Measurements from ENCODE around the gene NES. TPM values are rescaled to one million over a fixed set of nuclear protein-coding genes. Genes with fewer than 3 reads are reported as not detected.

Gene NES
- total and polyA plus RNA-seq, 2 experiments from 2014 or later, result 25.0 to 95.9 TPM

- no peak overlapping the region for H3K4me3 Mint-ChIP-seq
- no peak for ATAC-seq
- H3K27me3 ChIP-seq (ENCODE audit: insufficient read depth), result peaks cover 100% of the 10 kb centered on the region
Measured at GRCh38 chr1:156643778-156644092, 33.5 kb downstream of the NES start.

More at GRCh38 chr1:156643778-156644092, 33.5 kb downstream of the NES start:
- Histone ChIP-seq H3K4me3 (no peak overlapping the region), H3K9me2 (ENCODE audit: insufficient read depth) (no peaks in the 10 kb centered on the region), H3K27ac (ENCODE audit: low read depth) (no peak overlapping the region), H2AFZ (no peak overlapping the region), H3K4me2 (no peak overlapping the region), H3F3A (replicated peaks; ENCODE audit: low read depth) (peaks cover 12% of the 10 kb centered on the region; the same call in 1 of the 2 replicates), H3K36me3 (ENCODE audit: insufficient read depth) (no peaks in the 10 kb centered on the region), H4K20me1 (replicated peaks; ENCODE audit: insufficient read depth) (peaks cover 3% of the 10 kb centered on the region; the same call in 1 of the 2 replicates), H3K4me1 (ENCODE audit: insufficient read depth) (peaks cover 13% of the 10 kb centered on the region), H3K79me2 (replicated peaks; ENCODE audit: insufficient read depth) (no peaks in the 10 kb centered on the region)
- Mint-ChIP-seq H3K36me3 (ENCODE audit: low read depth) (no peaks in the 10 kb centered on the region; the same call in 2 of the 3 replicates), H3K27me3 (ENCODE audit: insufficient read depth, low read depth, poor library complexity) (peaks cover 65% of the 10 kb centered on the region), H3K27ac (no peak overlapping the region), H3K4me1 (peaks cover 34% of the 10 kb centered on the region), H3K9me3 (no peaks in the 10 kb centered on the region)
- TF ChIP-seq CREB1 (CRISPR knock-in tag; IDR thresholded peaks at IDR 0.05; ENCODE audit: low read depth), result no peak
- TF ChIP-seq EZH2phosphoT487 (IDR thresholded peaks at IDR 0.05; ENCODE audit: unreplicated experiment), result no peak
- no peak for TF ChIP-seq ZNF114 (CRISPR knock-in tag; IDR thresholded peaks at IDR 0.05)
- no peak for TF ChIP-seq ZNF462 (CRISPR knock-in tag; IDR thresholded peaks at IDR 0.05)
- no peak for TF ChIP-seq POLR2AphosphoS5 (IDR thresholded peaks at IDR 0.05; ENCODE audit: low read depth)
- TF ChIP-seq ETS1 (IDR thresholded peaks at IDR 0.05), result no peak
- no peak for DNase-seq (ENCODE audit: low spot score)
